ENCODE measurements around the gene TBX1. TPM values are rescaled to one million over a fixed set of nuclear protein-coding genes. Genes with fewer than 3 reads are reported as not detected.

The TBX1 gene
- total and polyA plus RNA-seq, 2 experiments from 2014 or later: 0.07 TPM; not detected in 1

- TF ChIP-seq EZH2 (IDR thresholded peaks at IDR 0.05; ENCODE audit: borderline replicate concordance): no peak
- no peak for TF ChIP-seq CTCF (IDR thresholded peaks at IDR 0.05; ENCODE audit: poor library complexity)
- TF ChIP-seq EZH2phosphoT487 (IDR thresholded peaks at IDR 0.05; ENCODE audit: low read depth, severe bottlenecking, unreplicated experiment): no peak
- H3K27ac ChIP-seq: no peak overlapping the region
- no peak overlapping the region for H3K4me2 ChIP-seq
- H2AFZ ChIP-seq: no peak overlapping the region
- no peaks in the 10 kb centered on the region for H3K36me3 ChIP-seq (replicated peaks; ENCODE audit: insufficient read depth, low read depth)
- WGBS (ENCODE audit: low lambda C conversion rate, missing lambda C conversion rate): 94% methylated on average over 5 of the region's 5 CpGs
- DNase-seq (ENCODE audit: low spot score): no peak
- no peaks in the 10 kb centered on the region for H3K27me3 ChIP-seq
- H3K4me3 ChIP-seq: no peak overlapping the region
- no peaks in the 10 kb centered on the region for H3K79me2 ChIP-seq
- H3K9me2 ChIP-seq (replicated peaks; ENCODE audit: insufficient read depth): no peaks in the 10 kb centered on the region
- H3K4me1 ChIP-seq (ENCODE audit: insufficient read depth): no peaks in the 10 kb centered on the region
- no peaks in the 10 kb centered on the region for H4K20me1 ChIP-seq (ENCODE audit: insufficient read depth, poor library complexity, severe bottlenecking)
- no peaks in the 10 kb centered on the region for H3K9me3 ChIP-seq (ENCODE audit: low read depth)
Measured at GRCh38 chr22:19814428-19814827, 53.9 kb downstream of the TBX1 start.

GRCh38 chr22:19815093-19815822 lies 54.7 kb downstream of the TBX1 start:
- no peak overlapping the region for H3K27ac ChIP-seq
- TF ChIP-seq EZH2phosphoT487 (IDR thresholded peaks at IDR 0.05; ENCODE audit: low read depth, severe bottlenecking, unreplicated experiment) (no peak), CTCF (IDR thresholded peaks at IDR 0.05; ENCODE audit: poor library complexity) (no peak), EZH2 (IDR thresholded peaks at IDR 0.05; ENCODE audit: borderline replicate concordance) (no peak)

GRCh38 chr22:19815823-19816290 lies 55.3 kb downstream of the TBX1 start:
- no peaks in the 10 kb centered on the region for H3K9me2 ChIP-seq (replicated peaks; ENCODE audit: insufficient read depth)
- 93% methylated on average over 16 of the region's 16 CpGs for WGBS (ENCODE audit: low lambda C conversion rate, missing lambda C conversion rate)
- no peak for TF ChIP-seq CTCF (IDR thresholded peaks at IDR 0.05; ENCODE audit: poor library complexity)
- TF ChIP-seq EZH2 (IDR thresholded peaks at IDR 0.05; ENCODE audit: borderline replicate concordance): no peak
- TF ChIP-seq EZH2phosphoT487 (IDR thresholded peaks at IDR 0.05; ENCODE audit: low read depth, severe bottlenecking, unreplicated experiment): no peak
- no peaks in the 10 kb centered on the region for H3K4me1 ChIP-seq (ENCODE audit: insufficient read depth)
- DNase-seq (ENCODE audit: low spot score): no peak
- no peak overlapping the region for H2AFZ ChIP-seq
- no peaks in the 10 kb centered on the region for H3K79me2 ChIP-seq
- no peak overlapping the region for H3K27ac ChIP-seq
- H3K36me3 ChIP-seq (replicated peaks; ENCODE audit: insufficient read depth, low read depth): no peaks in the 10 kb centered on the region
- H3K4me2 ChIP-seq: no peak overlapping the region
- H3K27me3 ChIP-seq: no peaks in the 10 kb centered on the region
- H3K4me3 ChIP-seq: no peak overlapping the region
- no peaks in the 10 kb centered on the region for H3K9me3 ChIP-seq (ENCODE audit: low read depth)
- H4K20me1 ChIP-seq (ENCODE audit: insufficient read depth, poor library complexity, severe bottlenecking): no peaks in the 10 kb centered on the region

More at GRCh38 chr22:19815093-19815822, 54.7 kb downstream of the TBX1 start:
- Histone ChIP-seq H3K4me3 (no peak overlapping the region), H4K20me1 (ENCODE audit: insufficient read depth, poor library complexity, severe bottlenecking) (no peaks in the 10 kb centered on the region), H3K4me2 (no peak overlapping the region), H3K9me3 (ENCODE audit: low read depth) (no peaks in the 10 kb centered on the region), H3K9me2 (replicated peaks; ENCODE audit: insufficient read depth) (no peaks in the 10 kb centered on the region), H3K79me2 (no peaks in the 10 kb centered on the region), H3K36me3 (replicated peaks; ENCODE audit: insufficient read depth, low read depth) (no peaks in the 10 kb centered on the region), H2AFZ (no peak overlapping the region), H3K27me3 (no peaks in the 10 kb centered on the region), H3K4me1 (ENCODE audit: insufficient read depth) (no peaks in the 10 kb centered on the region)
- no peak for DNase-seq (ENCODE audit: low spot score)
- 95% methylated on average over 18 of the region's 18 CpGs for WGBS (ENCODE audit: low lambda C conversion rate, missing lambda C conversion rate)

Data from hepatocyte (in vitro differentiated cells).